Urinary bladder (tissue), 4 donors: ENCODE results near the gene CAMK1D. TPM values are rescaled to one million over a fixed set of nuclear protein-coding genes. Genes with fewer than 3 reads are reported as not detected.

Source experiments
- DNase-seq: peaks from one replicate; pipeline ENCODE4 v3.0.0-alpha.2; 2015; ENCODE audit errors: extremely low spot score
- H3K27ac ChIP-seq: one replicate; pipeline ENCODE4 v1.5.1; 2013; ENCODE audit warnings: low read depth, mild to moderate bottlenecking, moderate library complexity
- H3K36me3 ChIP-seq: one replicate; pipeline ENCODE4 v1.6.1; 2013; ENCODE audit warnings: mild to moderate bottlenecking, moderate library complexity; ENCODE audit not compliant: insufficient read depth
- H3K4me1 ChIP-seq: one replicate; pipeline ENCODE4 v1.6.1; 2013; ENCODE audit warnings: mild to moderate bottlenecking, moderate library complexity; ENCODE audit not compliant: insufficient read depth
- H3K4me3 ChIP-seq: one replicate; pipeline ENCODE4 v1.5.1; 2013; ENCODE audit warnings: low read depth, low read length
- WGBS: extraction: QIAGEN DNeasy Blood & Tissue Kit; methylation state at CpG from one replicate; pipeline ENCODE4 v1.1.7; 2013; 5-methylcytosine and 5-hydroxymethylcytosine counted together
- polyA plus RNA-seq: library from polyadenylated mRNA; stranded (reverse); fragments of 200-250 nt; gene quantifications from one replicate; pipeline ENCODE4 v1.2.3, GENCODE V29; 2013
- total RNA-seq: library from RNA; depleted of rRNA; stranded (reverse); fragments of >200 nt; gene quantifications from one replicate; pipeline ENCODE4 v1.2.3, GENCODE V29; 2014
- donor health status: healthy with polysubstance abuse.
- donor health status: healthy.

Gene CAMK1D
- total and polyA plus RNA-seq, 2 donors: 5.6 to 7.6 TPM

GRCh38 chr10:12595936-12596576 is 246.7 kb downstream of the CAMK1D start:
- H3K36me3 ChIP-seq: no peaks in the 10 kb centered on the region
- DNase-seq: no peak
- no peak overlapping the region for H3K27ac ChIP-seq
- 94% methylated on average over 2 of the region's 2 CpGs for WGBS
- no peaks in the 10 kb centered on the region for H3K4me1 ChIP-seq
- no peak overlapping the region for H3K4me3 ChIP-seq

GRCh38 chr10:12597176-12597575 is 247.8 kb downstream of the CAMK1D start:
- H3K4me1 ChIP-seq: no peaks in the 10 kb centered on the region
- 89% methylated on average over 6 of the region's 6 CpGs for WGBS
- no peaks in the 10 kb centered on the region for H3K36me3 ChIP-seq
- DNase-seq: no peak
- H3K4me3 ChIP-seq: no peak overlapping the region
- H3K27ac ChIP-seq: no peak overlapping the region

- WGBS: 80% methylated on average over 15 of the region's 15 CpGs
- no peak overlapping the region for H3K4me3 ChIP-seq
- DNase-seq: no peak
These were observed 248.7 kb downstream of the CAMK1D start for GRCh38 chr10:12597788-12598765.

GRCh38 chr10:12600652-12601051 is 251.3 kb downstream of the CAMK1D start:
- Histone ChIP-seq H3K27ac (no peak overlapping the region), H3K4me3 (no peak overlapping the region), H3K36me3 (no peaks in the 10 kb centered on the region), H3K4me1 (no peaks in the 10 kb centered on the region)
- DNase-seq: no peak
- WGBS: 78% methylated on average over 4 of the region's 4 CpGs

More at GRCh38 chr10:12597788-12598765, 248.7 kb downstream of the CAMK1D start:
- Histone ChIP-seq H3K36me3 (no peaks in the 10 kb centered on the region), H3K27ac (no peak overlapping the region), H3K4me1 (no peaks in the 10 kb centered on the region)

GRCh38 chr10:12602521-12602920 is 253.2 kb downstream of the CAMK1D start:
- Histone ChIP-seq H3K27ac (no peak overlapping the region), H3K36me3 (no peaks in the 10 kb centered on the region), H3K4me1 (no peaks in the 10 kb centered on the region), H3K4me3 (no peak overlapping the region)
- no peak for DNase-seq
- WGBS: 75% methylated on average over 7 of the region's 7 CpGs

- Histone ChIP-seq H3K27ac (no peak overlapping the region), H3K4me1 (no peaks in the 10 kb centered on the region), H3K36me3 (no peaks in the 10 kb centered on the region), H3K4me3 (no peak overlapping the region)
- no peak for DNase-seq
- 92% methylated on average over 11 of the region's 11 CpGs for WGBS
These were observed 254.6 kb downstream of the CAMK1D start for GRCh38 chr10:12603766-12604470.

GRCh38 chr10:12605580-12606405 is 256.4 kb downstream of the CAMK1D start:
- no peak for DNase-seq
- 42% methylated on average over 27 of the region's 27 CpGs for WGBS
- peak overlapping the region; percentile 51 for H3K27ac ChIP-seq

GRCh38 chr10:12606461-12606860 is 257.1 kb downstream of the CAMK1D start:
- 78% methylated on average over 12 of the region's 12 CpGs for WGBS
- DNase-seq: no peak
- H3K27ac ChIP-seq: no peak overlapping the region
- no peaks in the 10 kb centered on the region for H3K36me3 ChIP-seq
- H3K4me1 ChIP-seq: no peaks in the 10 kb centered on the region
- H3K4me3 ChIP-seq: no peak overlapping the region

More at GRCh38 chr10:12605580-12606405, 256.4 kb downstream of the CAMK1D start:
- H3K4me3 ChIP-seq: peak overlapping the region; percentile 3
- no peaks in the 10 kb centered on the region for H3K36me3 ChIP-seq
- H3K4me1 ChIP-seq: no peaks in the 10 kb centered on the region

GRCh38 chr10:12608761-12609160 is 259.4 kb downstream of the CAMK1D start:
- no peaks in the 10 kb centered on the region for H3K4me1 ChIP-seq
- DNase-seq: no peak
- no peak overlapping the region for H3K27ac ChIP-seq
- WGBS: 64% methylated on average over 6 of the region's 6 CpGs
- H3K4me3 ChIP-seq: no peak overlapping the region
- H3K36me3 ChIP-seq: no peaks in the 10 kb centered on the region

GRCh38 chr10:12609435-12609834 is 260.1 kb downstream of the CAMK1D start:
- Histone ChIP-seq H3K27ac (no peak overlapping the region), H3K4me1 (no peaks in the 10 kb centered on the region), H3K4me3 (no peak overlapping the region), H3K36me3 (no peaks in the 10 kb centered on the region)
- no peak for DNase-seq
- 92% methylated on average over 7 of the region's 7 CpGs for WGBS

GRCh38 chr10:12613136-12613535 is 263.8 kb downstream of the CAMK1D start:
- no peak overlapping the region for H3K4me3 ChIP-seq
- 87% methylated on average over 5 of the region's 5 CpGs for WGBS
- no peaks in the 10 kb centered on the region for H3K36me3 ChIP-seq
- no peak overlapping the region for H3K27ac ChIP-seq
- H3K4me1 ChIP-seq: no peaks in the 10 kb centered on the region
- no peak for DNase-seq

- no peak overlapping the region for H3K4me3 ChIP-seq
- no peaks in the 10 kb centered on the region for H3K36me3 ChIP-seq
- WGBS: 82% methylated on average over 9 of the region's 9 CpGs
- DNase-seq: no peak
- H3K4me1 ChIP-seq: no peaks in the 10 kb centered on the region
- no peak overlapping the region for H3K27ac ChIP-seq
These were observed 265.0 kb downstream of the CAMK1D start for GRCh38 chr10:12614177-12614995.
